Mesendoderm (in vitro differentiated cells): ENCODE results near the gene LRRC8A.

Experiments
- DNase-seq: peaks from one replicate; pipeline ENCODE4 v3.0.0; 2013
- H2AK5ac ChIP-seq: 2 replicates; pipeline ENCODE4 v1.6.1; 2013; ENCODE audit warnings: low read length, inconsistent platforms
- H2BK120ac ChIP-seq: 2 replicates; pipeline ENCODE4 v1.6.1; 2013; ENCODE audit warnings: low read depth, mild to moderate bottlenecking, low read length, moderate library complexity, mixed read lengths
- H2BK15ac ChIP-seq: replicated peaks from 2 replicates; pipeline ENCODE4 v1.6.1; 2013; ENCODE audit warnings: low read depth, mild to moderate bottlenecking, moderate library complexity
- H2BK5ac ChIP-seq: 2 replicates; pipeline ENCODE4 v1.6.1; 2013; ENCODE audit warnings: low read length, inconsistent platforms
- H3K18ac ChIP-seq: 2 replicates; pipeline ENCODE4 v1.6.1; 2013; ENCODE audit warnings: mild to moderate bottlenecking, low read length, mixed read lengths
- H3K23ac ChIP-seq: one replicate; pipeline ENCODE4 v1.6.1; 2013; ENCODE audit warnings: low read length
- H3K27ac ChIP-seq: 2 replicates; pipeline ENCODE4 v1.5.1; 2013; ENCODE audit warnings: low read depth, mild to moderate bottlenecking, inconsistent platforms, low read length, moderate library complexity
- H3K27me3 ChIP-seq: 2 replicates; pipeline ENCODE4 v1.6.1; 2013; ENCODE audit warnings: low read length, control low read depth, mild to moderate bottlenecking, inconsistent platforms; ENCODE audit not compliant: insufficient read depth, poor library complexity
- H3K36me3 ChIP-seq: 2 replicates; pipeline ENCODE4 v1.6.1; 2013; ENCODE audit warnings: low read length, inconsistent platforms; ENCODE audit not compliant: control insufficient read depth, insufficient read depth
- H3K4ac ChIP-seq: one replicate; pipeline ENCODE4 v1.6.1; 2013; ENCODE audit warnings: low read depth, mild to moderate bottlenecking, low read length, moderate library complexity
- H3K4me1 ChIP-seq: 2 replicates; pipeline ENCODE4 v1.6.1; 2013; ENCODE audit warnings: low read depth, low read length, inconsistent platforms; ENCODE audit not compliant: control insufficient read depth
- H3K4me2 ChIP-seq: 2 replicates; pipeline ENCODE4 v1.6.1; 2013; ENCODE audit warnings: low read length
- H3K4me3 ChIP-seq: 2 replicates; pipeline ENCODE4 v1.5.1; 2013; ENCODE audit warnings: mild to moderate bottlenecking, low read length
- H3K56ac ChIP-seq: one replicate; pipeline ENCODE4 v1.6.1; 2013; ENCODE audit warnings: low read length
- H3K79me1 ChIP-seq: 2 replicates; pipeline ENCODE4 v1.6.1; 2013; ENCODE audit warnings: low read length, inconsistent platforms
- H3K79me2 ChIP-seq: 2 replicates; pipeline ENCODE4 v1.6.1; 2013; ENCODE audit warnings: mild to moderate bottlenecking, low read length; ENCODE audit not compliant: control insufficient read depth, insufficient read depth
- H3K9ac ChIP-seq: 2 replicates; pipeline ENCODE4 v1.6.1; 2013; ENCODE audit warnings: low read length, inconsistent platforms
- H4K5ac ChIP-seq: one replicate; pipeline ENCODE4 v1.6.1; 2013; ENCODE audit warnings: low read length
- H4K8ac ChIP-seq: one replicate; pipeline ENCODE4 v1.6.1; 2013; ENCODE audit warnings: low read depth, mild to moderate bottlenecking, control low read depth, low read length, moderate library complexity
- WGBS: extraction: QIAGEN DNeasy Blood & Tissue Kit; methylation state at CpG from one replicate; pipeline ENCODE4 v1.1.7; 2013; ENCODE audit warnings: low lambda C conversion rate, missing lambda C conversion rate; ENCODE audit not compliant: insufficient coverage; ENCODE audit errors: extremely low coverage; 5-methylcytosine and 5-hydroxymethylcytosine counted together

LRRC8A gene

GRCh38 chr9:128886211-128886891 lies 4.4 kb downstream of the LRRC8A start:
- H3K4ac ChIP-seq = no peak overlapping the region
- no peak overlapping the region for H3K23ac ChIP-seq
- H2BK120ac ChIP-seq = no peak overlapping the region
- peaks cover 29% of the 10 kb centered on the region for H3K79me1 ChIP-seq
- no peak overlapping the region for H2AK5ac ChIP-seq
- no peak overlapping the region for H3K4me2 ChIP-seq
- DNase-seq = no peak
- peaks cover 11% of the 10 kb centered on the region for H3K36me3 ChIP-seq
- H3K27me3 ChIP-seq = no peaks in the 10 kb centered on the region
- H2BK15ac ChIP-seq = no peak overlapping the region
- H3K18ac ChIP-seq = no peak overlapping the region
- no peak overlapping the region for H3K9ac ChIP-seq
- peaks cover 19% of the 10 kb centered on the region for H3K4me1 ChIP-seq
- no peak overlapping the region for H2BK5ac ChIP-seq
- H4K8ac ChIP-seq = no peak overlapping the region
- H4K5ac ChIP-seq = no peak overlapping the region
- no peak overlapping the region for H3K4me3 ChIP-seq
- peak overlapping the region; percentile 58 for H3K56ac ChIP-seq
- H3K79me2 ChIP-seq = peaks cover 68% of the 10 kb centered on the region
- H3K27ac ChIP-seq = peak overlapping the region; percentile 35
- no CpG with 5 or more reads among the region's 13 CpGs for WGBS

- no peak for DNase-seq
- Histone ChIP-seq H3K36me3 (peaks cover 17% of the 10 kb centered on the region), H3K23ac (no peak overlapping the region), H3K4ac (no peak overlapping the region), H2AK5ac (no peak overlapping the region), H3K18ac (no peak overlapping the region), H2BK5ac (no peak overlapping the region), H4K8ac (no peak overlapping the region), H2BK120ac (no peak overlapping the region), H3K56ac (no peak overlapping the region), H4K5ac (no peak overlapping the region), H3K4me3 (no peak overlapping the region), H3K79me1 (peaks cover 36% of the 10 kb centered on the region), H3K4me2 (no peak overlapping the region), H3K4me1 (peaks cover 19% of the 10 kb centered on the region), H3K27ac (no peak overlapping the region), H3K9ac (no peak overlapping the region), H3K79me2 (peaks cover 75% of the 10 kb centered on the region), H3K27me3 (no peaks in the 10 kb centered on the region), H2BK15ac (no peak overlapping the region)
- no CpG with 5 or more reads among the region's 3 CpGs for WGBS
These were observed 5.1 kb downstream of the LRRC8A start for GRCh38 chr9:128887049-128887448.

GRCh38 chr9:128887914-128888350 lies 6.0 kb downstream of the LRRC8A start:
- H4K5ac ChIP-seq = no peak overlapping the region
- no peak overlapping the region for H3K23ac ChIP-seq
- DNase-seq = peak; percentile 89
- no peak overlapping the region for H2BK120ac ChIP-seq
- H3K9ac ChIP-seq = peak overlapping the region; percentile 51
- H3K18ac ChIP-seq = no peak overlapping the region
- peaks cover 73% of the 10 kb centered on the region for H3K79me2 ChIP-seq
- peak overlapping the region; percentile 90 for H2BK5ac ChIP-seq
- no CpG with 5 or more reads among the region's 9 CpGs for WGBS
- H3K4me2 ChIP-seq = no peak overlapping the region
- peak overlapping the region; percentile 66 for H3K56ac ChIP-seq
- no peaks in the 10 kb centered on the region for H3K27me3 ChIP-seq
- no peak overlapping the region for H3K4ac ChIP-seq
- no peak overlapping the region for H2BK15ac ChIP-seq
- no peak overlapping the region for H4K8ac ChIP-seq
- H3K4me3 ChIP-seq = no peak overlapping the region
- peaks cover 19% of the 10 kb centered on the region for H3K36me3 ChIP-seq
- peaks cover 19% of the 10 kb centered on the region for H3K4me1 ChIP-seq
- peak overlapping the region; percentile 72 for H2AK5ac ChIP-seq
- peaks cover 42% of the 10 kb centered on the region for H3K79me1 ChIP-seq
- H3K27ac ChIP-seq = peak overlapping the region; percentile 47

- no peaks in the 10 kb centered on the region for H3K27me3 ChIP-seq
- no peak overlapping the region for H2BK5ac ChIP-seq
- DNase-seq = no peak
- H3K27ac ChIP-seq = no peak overlapping the region
- H2BK15ac ChIP-seq = no peak overlapping the region
- no peak overlapping the region for H2AK5ac ChIP-seq
- peaks cover 33% of the 10 kb centered on the region for H3K79me1 ChIP-seq
- H2BK120ac ChIP-seq = no peak overlapping the region
- no peak overlapping the region for H4K5ac ChIP-seq
- H3K4me2 ChIP-seq = no peak overlapping the region
- H3K79me2 ChIP-seq = peaks cover 41% of the 10 kb centered on the region
- no peak overlapping the region for H3K18ac ChIP-seq
- H3K4me3 ChIP-seq = no peak overlapping the region
- no peak overlapping the region for H4K8ac ChIP-seq
- no CpG with 5 or more reads among the region's 15 CpGs for WGBS
- no peak overlapping the region for H3K4ac ChIP-seq
- no peak overlapping the region for H3K56ac ChIP-seq
- H3K4me1 ChIP-seq = peaks cover 13% of the 10 kb centered on the region
- H3K36me3 ChIP-seq = peaks cover 19% of the 10 kb centered on the region
- H3K9ac ChIP-seq = no peak overlapping the region
- no peak overlapping the region for H3K23ac ChIP-seq
These were observed 9.6 kb downstream of the LRRC8A start for GRCh38 chr9:128891321-128892220.

GRCh38 chr9:128892221-128892921 lies 10.4 kb downstream of the LRRC8A start:
- H3K36me3 ChIP-seq = peaks cover 18% of the 10 kb centered on the region
- WGBS = no CpG with 5 or more reads among the region's 17 CpGs
- DNase-seq = no peak
- peaks cover 32% of the 10 kb centered on the region for H3K79me1 ChIP-seq
- H2BK15ac ChIP-seq = no peak overlapping the region
- H2BK5ac ChIP-seq = no peak overlapping the region
- H3K4ac ChIP-seq = no peak overlapping the region
- no peak overlapping the region for H3K18ac ChIP-seq
- no peak overlapping the region for H3K4me3 ChIP-seq
- H2BK120ac ChIP-seq = no peak overlapping the region
- H3K27ac ChIP-seq = no peak overlapping the region
- no peak overlapping the region for H4K8ac ChIP-seq
- H3K27me3 ChIP-seq = no peaks in the 10 kb centered on the region
- peaks cover 11% of the 10 kb centered on the region for H3K4me1 ChIP-seq
- H3K9ac ChIP-seq = no peak overlapping the region
- H3K23ac ChIP-seq = no peak overlapping the region
- H3K56ac ChIP-seq = no peak overlapping the region
- no peak overlapping the region for H2AK5ac ChIP-seq
- H4K5ac ChIP-seq = no peak overlapping the region
- H3K4me2 ChIP-seq = no peak overlapping the region
- H3K79me2 ChIP-seq = peaks cover 40% of the 10 kb centered on the region
